ENCODE measurements around the gene NOX1.
A peak's percentile ranks its signal among the peaks of the same experiment; 100 is the strongest.

The NOX1 gene

DNA sequence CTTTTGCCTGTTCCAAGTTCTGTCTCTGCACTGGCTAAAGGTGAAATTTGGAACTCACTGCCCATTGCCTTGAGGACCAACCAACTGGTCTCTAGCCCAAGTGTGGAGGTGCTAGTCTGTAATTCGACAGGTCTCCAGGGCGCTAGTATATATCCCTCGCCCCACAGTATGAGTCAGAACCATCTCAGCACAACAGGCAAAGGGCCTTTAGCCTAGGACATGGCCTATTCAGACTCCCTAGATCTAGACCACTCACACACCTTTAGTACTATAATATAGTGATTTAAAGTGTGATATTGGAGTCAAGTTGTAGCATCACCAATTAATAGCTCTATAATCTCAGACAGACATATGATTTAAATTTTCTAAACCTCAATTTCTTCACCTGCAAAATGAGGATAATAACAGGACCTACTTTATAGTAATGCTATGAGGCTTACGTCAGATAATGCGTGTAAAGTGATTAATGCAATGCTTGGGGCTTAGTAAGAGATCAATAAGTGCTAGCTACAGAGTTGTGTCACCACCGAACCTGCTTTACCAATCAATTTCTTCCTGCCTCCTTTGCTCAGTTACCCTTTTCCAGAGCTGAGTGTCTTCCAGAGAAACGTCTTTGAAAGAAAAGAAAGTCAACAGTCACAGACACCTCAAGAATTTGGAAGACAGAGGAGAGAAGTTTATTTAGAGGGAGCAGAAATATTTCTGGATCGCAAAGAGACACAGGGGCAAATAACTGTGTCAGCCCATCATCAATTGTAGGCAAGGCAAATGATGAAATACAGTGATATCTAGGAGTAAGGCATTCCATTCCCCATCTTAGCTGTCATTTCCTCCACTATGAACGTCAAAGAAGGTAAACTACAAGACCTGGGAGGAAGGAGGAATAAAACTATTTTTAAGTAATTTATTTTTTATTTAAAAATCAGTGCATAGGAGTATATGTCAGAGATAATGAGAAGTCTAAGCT, 2.3 kb downstream of the NOX1 start:
- Histone ChIP-seq H3K4me1 (no peaks in the 10 kb centered on the region), H3K36me3 (no peaks in the 10 kb centered on the region), H3K27me3 (no peaks in the 10 kb centered on the region), H3K4me2 (no peak overlapping the region), H3K4me3 (no peak overlapping the region), H3K9ac (no peak overlapping the region), H3K27ac (no peak overlapping the region), H3K9me3 (replicated peaks in 1 of 11) (no peaks in the 10 kb centered on the region), H4K20me1 (no peaks in the 10 kb centered on the region)
- TF ChIP-seq Cebpa-rat (IDR thresholded peaks at IDR 0.05), result no peak

DNA sequence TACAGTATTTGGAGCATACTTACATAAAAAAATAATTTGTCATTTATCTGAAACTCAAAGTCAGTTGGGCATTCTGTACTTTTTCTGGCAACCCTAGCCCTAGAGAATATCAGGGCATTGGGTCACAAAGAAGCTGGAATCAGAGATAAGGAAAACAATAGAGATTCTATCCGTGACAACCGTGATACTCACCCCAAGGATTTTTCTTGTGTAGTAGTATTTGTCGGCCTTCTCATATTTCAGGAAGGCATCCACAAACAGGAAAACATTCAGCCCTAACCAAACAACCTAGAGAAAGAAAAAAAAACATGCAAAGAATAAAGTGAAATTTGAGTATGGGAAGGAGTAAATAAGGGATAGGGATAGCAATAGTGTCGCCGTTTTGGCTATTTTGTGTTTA, 3.6 kb downstream of the NOX1 start:
- no peaks in the 10 kb centered on the region for H3K9me3 ChIP-seq (replicated peaks in 1 of 11)
- no peaks in the 10 kb centered on the region for H3K36me3 ChIP-seq
- no peaks in the 10 kb centered on the region for H3K4me1 ChIP-seq
- no peak overlapping the region for H3K27ac ChIP-seq
- no peaks in the 10 kb centered on the region for H4K20me1 ChIP-seq
- H3K4me2 ChIP-seq, result no peak overlapping the region
- H3K9ac ChIP-seq, result no peak overlapping the region
- no peak for TF ChIP-seq Cebpa-rat (IDR thresholded peaks at IDR 0.05)
- H3K4me3 ChIP-seq, result no peak overlapping the region
- H3K27me3 ChIP-seq, result no peaks in the 10 kb centered on the region

DNA sequence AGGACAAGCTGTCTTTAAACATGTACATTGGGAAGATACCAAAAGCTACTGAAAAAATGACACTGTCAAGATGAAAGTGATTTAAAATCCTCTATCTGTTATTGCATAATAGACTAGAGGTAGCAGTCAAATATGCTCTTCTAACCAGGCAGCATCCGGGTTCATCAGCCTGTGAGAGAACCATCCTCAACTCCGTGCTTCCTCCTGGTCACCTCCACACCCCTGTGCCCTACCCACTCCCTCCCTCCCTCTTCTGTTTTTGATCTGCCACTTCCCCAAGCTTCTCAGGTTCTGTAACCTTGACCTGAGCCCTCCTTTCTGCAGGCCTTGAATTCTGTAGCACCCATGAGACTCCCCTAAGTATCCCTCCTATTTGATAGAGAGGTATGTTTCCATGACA, 5.9 kb downstream of the NOX1 start:
- Histone ChIP-seq H3K36me3 (no peaks in the 10 kb centered on the region), H3K4me2 (no peak overlapping the region), H3K9ac (no peak overlapping the region), H3K4me3 (no peak overlapping the region), H3K9me3 (replicated peaks in 1 of 11) (no peaks in the 10 kb centered on the region), H3K27me3 (no peaks in the 10 kb centered on the region), H3K4me1 (peaks cover 0 to 3% (median 0%) of the 10 kb centered on the region in 10 experiments; a peak in 2 of 20 replicates), H4K20me1 (no peaks in the 10 kb centered on the region), H3K27ac (no peak overlapping the region)
- peak in 1 of 11 experiments; percentile 12; a peak in 1 of 22 replicates for TF ChIP-seq Cebpa-rat (IDR thresholded peaks at IDR 0.05)

DNA sequence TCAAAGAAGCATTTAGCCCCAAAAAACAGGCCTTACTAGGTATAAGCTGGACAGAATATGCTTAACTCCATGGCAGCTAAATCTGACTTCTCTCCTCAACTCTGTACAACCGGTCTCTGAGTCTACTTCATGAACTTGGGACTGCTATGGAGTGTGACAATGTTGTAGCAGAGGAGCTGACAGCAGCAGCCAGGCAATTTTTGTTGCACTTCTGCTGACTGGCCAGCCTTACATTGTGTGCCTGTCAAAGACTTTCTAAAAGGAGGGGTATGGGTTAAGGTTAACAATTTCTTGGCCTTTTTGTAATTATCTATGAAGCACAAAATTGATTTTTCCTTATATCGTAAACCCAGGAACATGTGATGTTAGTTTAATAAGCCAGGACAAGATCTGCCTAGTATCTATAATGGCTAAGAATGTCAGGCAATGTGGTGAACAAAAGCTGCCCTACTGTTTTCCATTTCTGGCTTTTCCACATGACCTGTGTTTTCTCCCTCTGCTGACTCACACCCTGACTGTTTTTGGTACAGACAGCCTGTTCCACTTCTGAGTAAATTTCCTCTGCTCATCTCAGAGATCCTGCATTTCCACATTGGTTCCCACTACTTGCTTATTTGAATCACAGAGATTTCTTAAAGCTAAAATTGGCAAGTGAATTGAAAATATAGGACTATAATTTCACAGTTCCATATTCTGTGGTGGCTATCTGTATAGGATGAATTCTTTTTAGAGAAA, 9.3 kb downstream of the NOX1 start:
- no peak for TF ChIP-seq Cebpa-rat (IDR thresholded peaks at IDR 0.05)
- Histone ChIP-seq H3K27ac (no peak overlapping the region), H4K20me1 (no peaks in the 10 kb centered on the region), H3K27me3 (no peaks in the 10 kb centered on the region), H3K4me1 (peaks cover 0 to 5% (median 0%) of the 10 kb centered on the region in 10 experiments; a peak in 2 of 20 replicates), H3K9ac (no peak overlapping the region), H3K4me2 (peak overlapping the region in 1 of 11 experiments; percentile 6; a peak in 1 of 22 replicates), H3K9me3 (replicated peaks in 1 of 11) (no peaks in the 10 kb centered on the region), H3K36me3 (no peaks in the 10 kb centered on the region), H3K4me3 (no peak overlapping the region)

DNA sequence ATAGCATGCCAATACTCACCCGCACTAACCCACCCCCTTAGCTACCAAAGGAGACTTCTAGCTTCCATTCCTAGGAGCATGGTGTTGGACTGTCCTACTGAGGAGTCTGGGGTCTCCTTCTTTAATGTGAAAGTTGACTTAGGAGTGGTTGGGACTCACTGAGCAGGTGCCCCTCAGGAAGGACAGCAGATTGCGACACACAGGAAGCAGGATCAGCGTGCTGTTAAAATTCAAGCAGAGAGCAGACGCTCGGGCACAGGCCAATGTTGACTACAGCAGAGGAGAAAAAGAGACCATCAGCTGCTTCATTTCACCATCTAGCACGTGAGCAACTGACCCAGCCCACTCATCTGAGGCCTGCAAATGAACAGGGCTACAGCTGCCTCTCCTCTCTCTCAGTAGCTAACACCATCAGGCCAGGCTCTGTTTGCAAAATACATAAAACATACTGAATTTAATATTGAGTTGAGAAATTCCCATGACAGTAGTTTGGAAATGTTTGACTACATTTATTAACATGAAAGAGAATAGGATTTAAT, 10.8 kb downstream of the NOX1 start:
- H3K9ac ChIP-seq, result no peak overlapping the region
- peaks cover 0 to 5% (median 0%) of the 10 kb centered on the region in 10 experiments; a peak in 2 of 20 replicates for H3K4me1 ChIP-seq
- H3K4me2 ChIP-seq, result peak overlapping the region in 1 of 11 experiments; percentile 31; a peak in 2 of 22 replicates
- peak in 5 of 11 experiments; percentile 19 to 57 (median 36); a peak in 5 of 22 replicates for TF ChIP-seq Cebpa-rat (IDR thresholded peaks at IDR 0.05)
- no peaks in the 10 kb centered on the region for H3K27me3 ChIP-seq
- no peaks in the 10 kb centered on the region for H3K9me3 ChIP-seq (replicated peaks in 1 of 11)
- H3K27ac ChIP-seq, result no peak overlapping the region
- H3K4me3 ChIP-seq, result no peak overlapping the region
- H3K36me3 ChIP-seq, result no peaks in the 10 kb centered on the region
- no peaks in the 10 kb centered on the region for H4K20me1 ChIP-seq

DNA sequence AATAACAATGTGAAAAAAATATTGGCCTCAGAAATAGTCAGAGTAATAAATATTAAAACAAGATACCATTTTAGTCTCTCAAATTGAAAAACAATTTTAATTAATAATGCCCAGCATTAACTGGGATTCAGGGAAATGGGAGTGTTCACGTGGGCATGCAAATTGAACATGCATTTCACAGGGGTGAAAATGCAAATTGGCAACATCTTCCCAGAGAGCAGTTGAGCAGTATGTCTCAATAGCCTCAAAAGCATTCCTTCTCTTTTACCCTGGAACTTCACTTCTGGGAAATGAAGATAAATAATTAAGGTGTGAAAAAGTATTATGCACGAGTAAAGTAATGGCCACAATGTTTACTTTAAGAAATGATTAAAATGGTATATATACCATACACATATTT, 21.3 kb downstream of the NOX1 start:
- Histone ChIP-seq H3K4me2 (no peak overlapping the region), H3K4me3 (no peak overlapping the region)

DNA sequence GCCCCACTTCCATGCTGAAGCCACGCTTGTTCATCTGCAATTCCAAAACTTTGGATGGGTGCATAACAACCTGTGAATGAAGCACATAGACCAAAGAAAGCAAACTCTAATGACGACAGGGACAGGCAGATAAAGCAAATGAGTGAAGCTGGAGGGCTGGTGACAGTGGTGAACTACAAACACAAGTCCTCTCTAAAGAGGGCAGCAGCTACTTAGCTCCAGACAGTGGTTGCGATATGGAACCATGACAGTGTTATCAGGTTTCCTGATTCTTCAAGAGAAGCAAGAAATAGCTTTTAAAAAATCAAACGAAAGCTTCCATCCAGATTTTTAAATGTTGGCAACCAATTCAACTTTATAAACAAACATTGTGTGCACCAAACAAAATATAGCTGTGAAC, 23.8 kb downstream of the NOX1 start:
- no peak overlapping the region for H3K4me2 ChIP-seq
- no peaks in the 10 kb centered on the region for H4K20me1 ChIP-seq
- H3K4me3 ChIP-seq, result no peak overlapping the region
- H3K4me1 ChIP-seq, result no peaks in the 10 kb centered on the region
- no peaks in the 10 kb centered on the region for H3K36me3 ChIP-seq
- H3K27ac ChIP-seq, result no peak overlapping the region
- TF ChIP-seq Cebpa-rat (IDR thresholded peaks at IDR 0.05), result no peak
- no peak overlapping the region for H3K9ac ChIP-seq
- no peaks in the 10 kb centered on the region; a peak in 1 of 22 replicates for H3K27me3 ChIP-seq
- H3K9me3 ChIP-seq (replicated peaks in 1 of 11), result no peaks in the 10 kb centered on the region

More for the DNA sequence above, 21.3 kb downstream of the NOX1 start:
- Histone ChIP-seq H3K9ac (no peak overlapping the region), H3K4me1 (no peaks in the 10 kb centered on the region), H3K9me3 (replicated peaks in 1 of 11) (peaks cover 0 to 14% (median 9%) of the 10 kb centered on the region in 11 experiments; a peak in 15 of 22 replicates), H4K20me1 (no peaks in the 10 kb centered on the region), H3K36me3 (no peaks in the 10 kb centered on the region), H3K27ac (no peak overlapping the region), H3K27me3 (no peaks in the 10 kb centered on the region; a peak in 1 of 22 replicates)
- TF ChIP-seq Cebpa-rat (IDR thresholded peaks at IDR 0.05), result no peak

DNA sequence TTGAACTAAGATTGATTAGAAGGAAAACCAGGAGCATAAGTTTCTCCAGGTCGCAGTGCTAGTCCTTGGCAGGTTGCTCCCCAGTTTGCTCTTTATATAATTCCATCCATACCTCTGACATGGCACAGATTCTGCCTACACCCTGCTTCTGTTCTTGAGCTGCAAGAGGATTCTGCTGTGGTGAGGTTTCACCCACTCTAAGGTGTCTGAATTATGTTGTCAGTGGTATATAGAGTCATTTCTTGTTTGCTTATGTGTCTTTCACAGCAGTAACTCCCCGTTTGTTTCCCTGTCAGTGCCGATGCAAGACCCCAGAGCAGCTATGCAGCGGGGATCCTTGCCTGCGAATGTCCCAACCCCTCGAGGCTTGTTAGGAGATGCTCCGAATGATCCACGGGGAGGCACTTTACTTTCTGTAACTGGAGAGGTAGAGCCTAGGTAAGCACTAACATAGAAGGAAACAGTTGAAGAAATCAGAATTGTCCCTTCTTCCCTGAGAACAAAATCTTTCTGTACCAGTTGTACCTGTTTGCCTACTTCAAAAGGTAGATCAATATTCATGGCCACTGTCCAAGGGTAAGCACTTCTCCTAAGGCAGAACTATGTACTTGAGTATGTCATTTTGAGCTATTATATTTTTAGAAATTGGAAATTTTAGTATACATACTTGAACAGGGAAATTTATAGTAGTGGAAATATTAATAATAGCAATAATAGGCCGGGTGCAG, 42.8 kb downstream of the NOX1 start:
- H3K36me3 ChIP-seq, result peaks cover 49 to 98% (median 74%) of the 10 kb centered on the region in 11 experiments
- H3K9me3 ChIP-seq (replicated peaks in 1 of 11), result no peaks in the 10 kb centered on the region
- H3K27ac ChIP-seq, result peak overlapping the region in 1 of 11 experiments; percentile 47; a peak in 2 of 22 replicates
- H3K4me2 ChIP-seq, result no peak overlapping the region
- H3K4me3 ChIP-seq, result no peak overlapping the region
- TF ChIP-seq Cebpa-rat (IDR thresholded peaks at IDR 0.05), result no peak
- peaks cover 0 to 1% (median 0%) of the 10 kb centered on the region in 11 experiments; a peak in 1 of 22 replicates for H4K20me1 ChIP-seq
- H3K4me1 ChIP-seq, result peaks cover 0 to 22% (median 10%) of the 10 kb centered on the region in 10 experiments; a peak in 11 of 20 replicates
- no peaks in the 10 kb centered on the region for H3K27me3 ChIP-seq
- H3K9ac ChIP-seq, result no peak overlapping the region

Data from BLaER1 treated with 17β-estradiol and CSF1 and Interleukin-3, amounts not matched to agents 10 nM and 100 nM (cell line).